K562 (cell line): ENCODE measurements around the gene DRD2. TPM values are rescaled to one million over a fixed set of nuclear protein-coding genes. Genes with fewer than 3 reads are reported as not detected.

Experiments used
- ATAC-seq: fragments of 200-7000 bp; cut with Tn5 transposase; 3 replicates; pipeline ENCODE4 v1.9.1; 2020; ENCODE audit warnings: moderate library complexity
- BruUV-seq: library from RNA; stranded (reverse); fragments of 400-500 nt; replicated peaks from 2 replicates; lab custom pipeline; 2021; lab: Mats Ljungman, UMichigan
- CTCF ChIA-PET: fragments of 300-600 bp; formaldehyde crosslinking; extraction: SDS; loops from one replicate; lab custom pipeline; 2021; ENCODE audit warnings: low intra/inter-chr PET ratio; lab: Yijun Ruan, JAX
- POLR2A ChIA-PET: fragments of 300-600, 350-650 bp; sonication (Branson Sonifier 250); formaldehyde crosslinking; extraction: SDS; loops from one replicate; lab custom pipeline; 2021; ENCODE audit warnings: antibody characterized with exemption, inconsistent platforms; lab: Yijun Ruan, JAX
- DNase-seq, 4 experiments: peaks; one replicate each; pipeline versions ENCODE4 v3.0.0 to v3.0.0-alpha.2; 2011 to 2018; ENCODE audit warnings: low spot score in 3 of 4, mixed read lengths in 3 of 4; ENCODE audit errors: extremely low read depth in 1 of 4
- FAIRE-seq: peaks from 2 replicates; lab custom pipeline; 2011; peaks lifted over from hg19 to GRCh38; lab: Jason Lieb, UNC
- H2AFZ ChIP-seq: 2 replicates; pipeline ENCODE4 v1.6.0; 2011; ENCODE audit warnings: low read depth, low read length, control low read depth, inconsistent platforms
- H3K27ac ChIP-seq: fragments of 200-600 bp; 3 replicates; pipeline ENCODE4 v1.8.0; 2011; ENCODE audit warnings: low read depth, mild to moderate bottlenecking, control low read depth, inconsistent platforms, low read length, moderate library complexity, mixed read lengths; ENCODE audit errors: extremely low read depth
- H3K27me3 ChIP-seq, 2 experiments: fragments of 300-600 bp in 1 of 2; 2 replicates in 1 of 2; 3 replicates in 1 of 2; pipeline versions ENCODE4 v1.6.0 to v1.8.0; 2011; ENCODE audit warnings: inconsistent platforms in 2 of 2, low read length in 2 of 2, mild to moderate bottlenecking in 1 of 2, mixed read lengths in 1 of 2, moderate library complexity in 1 of 2; ENCODE audit not compliant: control insufficient read depth in 2 of 2, insufficient read depth in 2 of 2
- H3K36me3 ChIP-seq: fragments of 300-600 bp; 3 replicates; pipeline ENCODE4 v1.8.0; 2011; ENCODE audit warnings: mild to moderate bottlenecking, low read length, inconsistent platforms; ENCODE audit not compliant: control insufficient read depth, insufficient read depth
- H3K4me1 ChIP-seq, 2 experiments: fragments of 200-600 bp in 1 of 2; replicated peaks in 1 of 2; 2 replicates in 1 of 2; 3 replicates in 1 of 2; pipeline versions ENCODE4 v1.5.1 to v1.8.0; 2011; ENCODE audit warnings: inconsistent platforms in 2 of 2, low read length in 2 of 2, mild to moderate bottlenecking in 1 of 2, mixed read lengths in 1 of 2, moderate library complexity in 1 of 2; ENCODE audit not compliant: control insufficient read depth in 2 of 2, insufficient read depth in 2 of 2
- H3K4me2 ChIP-seq: 2 replicates; pipeline ENCODE4 v1.6.1; 2011; ENCODE audit warnings: low read length, control low read depth, inconsistent platforms, mixed read lengths; ENCODE audit not compliant: insufficient read depth
- H3K4me3 ChIP-seq: fragments of 200-600 bp; sonication (generic), shearing (Covaris generic); 2 replicates; pipeline ENCODE4 v1.5.1; 2016; ENCODE audit warnings: control low read depth, inconsistent platforms
- H3K79me2 ChIP-seq: fragments of 200-600 bp; 3 replicates; pipeline ENCODE4 v1.8.0; 2011; ENCODE audit warnings: low read length, inconsistent platforms; ENCODE audit not compliant: control insufficient read depth, insufficient read depth
- H3K9ac ChIP-seq, 2 experiments: 2 replicates each; pipeline versions ENCODE4 v1.6.0 to v1.6.1; 2011; ENCODE audit warnings: low read depth in 2 of 2, low read length in 2 of 2, control low read depth in 1 of 2, inconsistent platforms in 1 of 2, mild to moderate bottlenecking in 1 of 2, mixed read lengths in 1 of 2; ENCODE audit not compliant: insufficient read depth in 1 of 2
- H3K9me1 ChIP-seq: one replicate; pipeline ENCODE4 v1.6.0; 2011; ENCODE audit warnings: inconsistent platforms, mild to moderate bottlenecking, low read length, moderate library complexity; ENCODE audit not compliant: control insufficient read depth, insufficient read depth
- H3K9me3 ChIP-seq: replicated peaks from 2 replicates; pipeline ENCODE4 v1.5.1; 2011; ENCODE audit warnings: low read depth, low read length, inconsistent platforms; ENCODE audit not compliant: control insufficient read depth, insufficient read depth
- H4K20me1 ChIP-seq: replicated peaks from 2 replicates; pipeline ENCODE4 v1.6.1; 2011; ENCODE audit warnings: low read length, inconsistent platforms, mixed read lengths; ENCODE audit not compliant: control insufficient read depth, insufficient read depth
- CCAR2 ChIP-seq: fragments of 200-400 bp; formaldehyde crosslinking; IDR thresholded peaks from 2 replicates; pipeline ENCODE4 v1.6.1; 2017; ENCODE audit warnings: mild to moderate bottlenecking, low read depth, low read length
- FOXP4 ChIP-seq: sonication (generic); formaldehyde crosslinking; IDR thresholded peaks from 2 replicates; pipeline ENCODE4 v1.8.0; 2022; ENCODE audit warnings: mild to moderate bottlenecking, missing genetic modification reagents, borderline replicate concordance
- MTA1 ChIP-seq: fragments of 450-650 bp; IDR thresholded peaks from 2 replicates; pipeline ENCODE4 v1.6.1; 2017; ENCODE audit warnings: borderline replicate concordance
- MTF1 ChIP-seq: fragments of 250-450 bp; sonication (Bioruptor Pico); IDR thresholded peaks from 2 replicates; pipeline ENCODE4 v1.9.0; 2021; ENCODE audit warnings: moderate library complexity, mild to moderate bottlenecking, inconsistent platforms, borderline replicate concordance
- PBX2 ChIP-seq, 2 experiments: IDR thresholded peaks in 1 of 2; conservative IDR thresholded peaks in 1 of 2; 2 replicates each; pipeline ENCODE4 v1.6.1; 2016; ENCODE audit warnings: low read depth in 2 of 2, mild to moderate bottlenecking in 1 of 2, missing compliant biosample characterization in 1 of 2, missing genetic modification characterization in 1 of 2, moderate library complexity in 1 of 2
- RBM34 ChIP-seq: fragments of 200-400 bp; formaldehyde crosslinking; IDR thresholded peaks from 2 replicates; pipeline ENCODE4 v1.6.1; 2018; ENCODE audit warnings: low read length, borderline replicate concordance; ENCODE audit not compliant: insufficient read depth
- RHOXF2B ChIP-seq: fragments of 250-450 bp; sonication (Bioruptor Pico); conservative IDR thresholded peaks from 2 replicates; pipeline ENCODE4 v1.5.1; 2021
- WGBS: fragments of 100-300 bp; shearing (Covaris generic); methylation state at CpG from one replicate; pipeline ENCODE4 v1.1.6; 2016; ENCODE audit warnings: low coverage, mixed read lengths; ENCODE audit not compliant: insufficient coverage; ENCODE audit errors: missing lambda C conversion rate; 5-methylcytosine and 5-hydroxymethylcytosine counted together
- in situ Hi-C: fragments of 300-500 bp; cut with MboI; formaldehyde crosslinking; loops from 4 replicates; pipeline ENCODE4 v1.15.0; 2018; ENCODE audit warnings: inconsistent platforms, mixed read lengths
- intact Hi-C: fragments of 100-400 bp; cut with micrococcal nuclease; formaldehyde crosslinking; loops from 2 replicates; pipeline ENCODE4 v1.14.2; 2022
- polyA plus RNA-seq, 8 experiments: library from polyadenylated mRNA; depleted of rRNA in 4 of 8; stranded (reverse) in 5 of 8; unstranded in 3 of 8; fragments of >200 nt; fragmentation: Nextera tagmentation in 2 of 8; fragmentation: Illumina TruSeq in 1 of 8; extraction: Ambion mirVana in 2 of 8; extraction: Trizol in 1 of 8; gene quantifications; 2 replicates each; pipeline versions ENCODE4 v1.2.1 to v1.2.3, GENCODE V29; 2011 to 2014; ENCODE audit warnings: inconsistent platforms in 1 of 8, missing spikeins in 1 of 8
- total RNA-seq, 7 experiments: library from RNA; depleted of rRNA in 6 of 7; stranded (reverse); fragments of >200 nt in 6 of 7; fragmentation: Illumina TruSeq in 2 of 7; extraction: Trizol in 2 of 7; gene quantifications; 2 replicates each; pipeline versions ENCODE4 v1.2.1 to v1.2.3, GENCODE V29; 2011 to 2021; ENCODE audit warnings: low replicate concordance in 1 of 7

DRD2 gene
- total and polyA plus RNA-seq, 9 of the 15 experiments (the other 6 are each of a cell fraction or from before 2014, with no cell fraction given) = not detected

- ATAC-seq = no peak
- H3K27ac ChIP-seq = no peak overlapping the region
- H3K9me3 ChIP-seq = no peaks in the 10 kb centered on the region
- H4K20me1 ChIP-seq = no peaks in the 10 kb centered on the region; the same call in 1 of the 2 replicates
- intact Hi-C loops = no loop called here
- POLR2A ChIA-PET = interaction anchor here (0.6 to 0.7 kb wide), 2 partner anchors 8 to 591 kb away, joined by 3 read pairs; no protein-coding TSS in a partner anchor
- in situ Hi-C loops = no loop called here
- H3K4me3 ChIP-seq = no peak overlapping the region
- no TSS peak for BruUV-seq
- no peaks in the 10 kb centered on the region for H3K79me2 ChIP-seq
- no peaks in the 10 kb centered on the region for H3K4me1 ChIP-seq
- H3K9ac ChIP-seq = no peak overlapping the region
- H3K9me1 ChIP-seq = no peaks in the 10 kb centered on the region
- H3K27me3 ChIP-seq = peaks cover 5 to 46% of the 10 kb centered on the region in 2 experiments; a peak in 4 of 5 replicates
- no peak overlapping the region for H2AFZ ChIP-seq
- H3K4me2 ChIP-seq = no peak overlapping the region
- WGBS = 4% methylated on average over 2 of the region's 2 CpGs
- no peak for FAIRE-seq
- no peaks in the 10 kb centered on the region for H3K36me3 ChIP-seq
- no peak for DNase-seq
- CTCF ChIA-PET = no interaction called here
- TF ChIP-seq RBM34 (no peak), MTF1 (no peak), RHOXF2B (no peak), CCAR2 (no peak), PBX2 (CRISPR knock-in tag; IDR thresholded peaks at IDR 0.05; ENCODE audit: low read depth) (no peak), PBX2 (tag; conservative IDR thresholded peaks at IDR 0.05; ENCODE audit: low read depth) (no peak), MTA1 (no peak), FOXP4 (no peak)
These were observed 54.4 kb downstream of the DRD2 start for GRCh38 chr11:113420808-113421207.
